GM12878 (cell line): ENCODE measurements around the gene CCR5AS.
"Not testable (repeated sequence)": the region's sequence is repeated elsewhere in the genome, so short reads cannot be mapped to it uniquely, and the experiment has no call there.

ENCODE experiments used
- ATAC-seq: fragments of 200-7000 bp; cut with Tn5 transposase; 3 replicates; pipeline ENCODE4 v1.9.1; 2020; ENCODE audit warnings: mild to moderate bottlenecking, moderate library complexity
- BruUV-seq: library from RNA; stranded (reverse); fragments of 400-500 nt; replicated peaks from 2 replicates; lab custom pipeline; 2021; lab: Mats Ljungman, UMichigan
- CTCF ChIA-PET: fragments of 300-600 bp; sonication (Branson Sonifier 250); formaldehyde crosslinking; extraction: SDS; loops from one replicate; lab custom pipeline; 2021; ENCODE audit warnings: inconsistent platforms; lab: Yijun Ruan, JAX
- POLR2A ChIA-PET: fragments of 350-600 bp; formaldehyde crosslinking; extraction: SDS; loops from one replicate; lab custom pipeline; 2021; ENCODE audit warnings: inconsistent platforms; lab: Charles Lee
- RAD21 ChIA-PET: fragments of 300-600 bp; sonication (Branson Sonifier 250); formaldehyde crosslinking; loops from one replicate; lab custom pipeline; 2023; ENCODE audit warnings: antibody characterized with exemption; ENCODE audit not compliant: unreplicated experiment; lab: Charles Lee
- SMC1A ChIA-PET: fragments of 300-600 bp; sonication (Branson Sonifier 250); formaldehyde crosslinking; loops from one replicate; lab custom pipeline; 2023; ENCODE audit not compliant: unreplicated experiment, uncharacterized antibody; lab: Charles Lee
- DNase-seq: peaks from one replicate; pipeline ENCODE4 v3.0.0-alpha.2; 2011; ENCODE audit warnings: low read depth, low spot score
- FAIRE-seq: peaks from 3 replicates; lab custom pipeline; 2011; peaks lifted over from hg19 to GRCh38; lab: Jason Lieb, UNC
- H2AFZ ChIP-seq: 2 replicates; pipeline ENCODE4 v1.6.0; 2011; ENCODE audit warnings: low read depth, low read length, control low read depth; ENCODE audit not compliant: control insufficient read depth
- H3K27ac ChIP-seq: 2 replicates; pipeline ENCODE4 v1.5.1; 2011; ENCODE audit warnings: control low read depth; ENCODE audit not compliant: control insufficient read depth, insufficient read depth
- H3K27me3 ChIP-seq, 2 experiments: replicated peaks in 1 of 2; 2 replicates each; pipeline versions ENCODE4 v1.6.0 to v1.6.1; 2011; ENCODE audit warnings: low read length in 1 of 2; ENCODE audit not compliant: control insufficient read depth in 2 of 2, insufficient read depth in 2 of 2
- H3K36me3 ChIP-seq, 2 experiments: 2 replicates each; pipeline ENCODE4 v1.5.1; 2011; ENCODE audit warnings: low read length in 1 of 2; ENCODE audit not compliant: control insufficient read depth in 2 of 2, insufficient read depth in 2 of 2
- H3K4me1 ChIP-seq: 2 replicates; pipeline ENCODE4 v1.6.1; 2011; ENCODE audit warnings: mild to moderate bottlenecking, low read length, moderate library complexity, mixed read lengths; ENCODE audit not compliant: control insufficient read depth, insufficient read depth
- H3K4me2 ChIP-seq: 2 replicates; pipeline ENCODE4 v1.6.0; 2011; ENCODE audit warnings: control low read depth; ENCODE audit not compliant: control insufficient read depth, insufficient read depth
- H3K4me3 ChIP-seq: fragments of 200-600 bp; sonication (generic); 2 replicates; pipeline ENCODE4 v1.5.1; 2016
- H3K79me2 ChIP-seq: 2 replicates; pipeline ENCODE4 v1.6.0; 2011; ENCODE audit warnings: low read length; ENCODE audit not compliant: control insufficient read depth, insufficient read depth
- H3K9ac ChIP-seq: 2 replicates; pipeline ENCODE4 v1.8.0; 2011; ENCODE audit warnings: low read length, control low read depth, mixed read lengths; ENCODE audit not compliant: control insufficient read depth, insufficient read depth
- H3K9me3 ChIP-seq: replicated peaks from 3 replicates; pipeline ENCODE4 v1.5.1; 2011; ENCODE audit warnings: mild to moderate bottlenecking, low read length; ENCODE audit not compliant: control insufficient read depth, insufficient read depth
- H4K20me1 ChIP-seq: 2 replicates; pipeline ENCODE4 v1.6.0; 2011; ENCODE audit not compliant: control insufficient read depth, insufficient read depth
- BMI1 ChIP-seq: fragments of 450-650 bp; IDR thresholded peaks from 2 replicates; pipeline ENCODE4 v1.6.1; 2016; ENCODE audit warnings: mild to moderate bottlenecking, moderate library complexity, borderline replicate concordance
- CHD1 ChIP-seq: IDR thresholded peaks from 2 replicates; pipeline ENCODE4 v1.6.1; 2012; ENCODE audit warnings: low read depth, low read length, improper control_type of control experiment
- CHD2 ChIP-seq: IDR thresholded peaks from 2 replicates; pipeline ENCODE4 v1.6.1; 2011; ENCODE audit warnings: low read depth, low read length, improper control_type of control experiment, borderline replicate concordance
- EP300 ChIP-seq, 2 experiments: fragments of 150-350 bp in 1 of 2; IDR thresholded peaks; 2 replicates each; pipeline ENCODE4 v1.6.1; 2011 to 2012; ENCODE audit warnings: low read depth in 2 of 2, low read length in 2 of 2, borderline replicate concordance in 1 of 2, improper control_type of control experiment in 1 of 2, inconsistent platforms in 1 of 2; ENCODE audit not compliant: control insufficient read depth in 1 of 2
- KAT2A ChIP-seq: conservative IDR thresholded peaks from 2 replicates; pipeline ENCODE4 v1.6.1; 2011; ENCODE audit warnings: low read depth, low read length; ENCODE audit not compliant: control insufficient read depth
- MLLT1 ChIP-seq: fragments of 450-650 bp; IDR thresholded peaks from 2 replicates; pipeline ENCODE4 v1.6.1; 2016; ENCODE audit warnings: mild to moderate bottlenecking
- NRF1 ChIP-seq: conservative IDR thresholded peaks from 2 replicates; pipeline ENCODE4 v1.6.1; 2011; ENCODE audit warnings: mild to moderate bottlenecking, low read depth, low read length, improper control_type of control experiment
- PML ChIP-seq: IDR thresholded peaks from 2 replicates; pipeline ENCODE4 v1.6.1; 2012; ENCODE audit warnings: low read length, inconsistent platforms
- SIX5 ChIP-seq: IDR thresholded peaks from 2 replicates; pipeline ENCODE4 v1.6.1; 2011; ENCODE audit warnings: mild to moderate bottlenecking, low read depth, low read length, moderate library complexity; ENCODE audit not compliant: severe bottlenecking
- SP1 ChIP-seq: IDR thresholded peaks from one replicate; pipeline ENCODE4 v1.6.1; 2011; ENCODE audit warnings: low read depth, low read length
- ZBTB11 ChIP-seq: fragments of 450-650 bp; formaldehyde crosslinking; IDR thresholded peaks from 2 replicates; pipeline ENCODE4 v1.5.0; 2022; ENCODE audit warnings: mild to moderate bottlenecking, missing genetic modification characterization
- WGBS: methylation state at CpG from one replicate; pipeline ENCODE4 v1.1.6; 2016; ENCODE audit warnings: low lambda C conversion rate; ENCODE audit not compliant: insufficient replicate concordance, insufficient coverage; ENCODE audit errors: missing lambda C conversion rate; 5-methylcytosine and 5-hydroxymethylcytosine counted together
- in situ Hi-C: fragments of 300-500 bp; cut with MboI; formaldehyde crosslinking; loops from 9 replicates; pipeline ENCODE4 v1.14.3; 2018; ENCODE audit warnings: mixed read lengths
- intact Hi-C: fragments of 100-400 bp; cut with micrococcal nuclease; formaldehyde crosslinking; loops from one replicate; pipeline ENCODE4 v1.14.2; 2022; ENCODE audit not compliant: unreplicated experiment
- TF ChIP-seq, protein P1 (sequence below): IDR thresholded peaks from 2 replicates; pipeline ENCODE4 v1.6.1; 2011; ENCODE audit warnings: borderline replicate concordance, low read depth, mild to moderate bottlenecking, moderate library complexity, low read length; ENCODE audit not compliant: insufficient read depth, poor library complexity, severe bottlenecking

CCR5AS gene

GRCh38 chr3:46427916-46428833 lies 21.3 kb upstream of the CCR5AS start (continued):
- TF ChIP-seq, protein P1, sequence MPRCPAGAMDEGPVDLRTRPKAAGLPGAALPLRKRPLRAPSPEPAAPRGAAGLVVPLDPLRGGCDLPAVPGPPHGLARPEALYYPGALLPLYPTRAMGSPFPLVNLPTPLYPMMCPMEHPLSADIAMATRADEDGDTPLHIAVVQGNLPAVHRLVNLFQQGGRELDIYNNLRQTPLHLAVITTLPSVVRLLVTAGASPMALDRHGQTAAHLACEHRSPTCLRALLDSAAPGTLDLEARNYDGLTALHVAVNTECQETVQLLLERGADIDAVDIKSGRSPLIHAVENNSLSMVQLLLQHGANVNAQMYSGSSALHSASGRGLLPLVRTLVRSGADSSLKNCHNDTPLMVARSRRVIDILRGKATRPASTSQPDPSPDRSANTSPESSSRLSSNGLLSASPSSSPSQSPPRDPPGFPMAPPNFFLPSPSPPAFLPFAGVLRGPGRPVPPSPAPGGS: no peak
- no peak for TF ChIP-seq BMI1
- no peak for TF ChIP-seq SIX5
- TF ChIP-seq MLLT1: no peak
- TF ChIP-seq CHD2: no peak
- no peak for TF ChIP-seq PML
- TF ChIP-seq ZBTB11 (CRISPR knock-in tag): no peak
- TF ChIP-seq SP1: no peak
- no peak for TF ChIP-seq NRF1
- no peak for TF ChIP-seq EP300 (IDR thresholded peaks at IDR 0.05; ENCODE audit: borderline replicate concordance in 1 of 2, control insufficient read depth in 1 of 2, low read depth in 2 of 2, low read length in 2 of 2)
- no peak for TF ChIP-seq CHD1
- no peak for TF ChIP-seq KAT2A

DNA sequence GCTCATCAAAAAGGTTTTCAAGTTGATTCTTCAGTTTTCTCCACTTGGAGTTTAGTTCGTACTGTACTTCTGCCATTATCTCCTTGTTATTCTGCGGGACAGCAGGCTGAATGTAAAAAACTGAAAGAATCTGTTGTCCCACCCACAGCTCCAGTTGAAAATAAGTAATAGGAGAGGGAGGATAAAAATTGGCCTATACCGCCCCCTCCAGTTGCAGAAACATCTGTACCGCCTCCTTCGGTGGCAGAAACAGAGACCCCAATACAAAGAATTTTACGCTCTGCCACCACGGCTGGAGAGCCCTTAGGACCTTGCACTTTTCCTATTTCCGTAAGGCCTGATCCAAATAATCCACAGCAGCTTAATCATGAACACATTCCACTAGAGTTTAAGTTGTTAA lies 20.5 kb upstream of the CCR5AS start:
- H3K4me3 ChIP-seq, H3K9ac ChIP-seq, H3K27ac ChIP-seq, H3K9me3 ChIP-seq, SMC1A ChIA-PET, H3K4me1 ChIP-seq, BruUV-seq, intact Hi-C loops, H3K4me2 ChIP-seq, H4K20me1 ChIP-seq, POLR2A ChIA-PET, H3K36me3 ChIP-seq, FAIRE-seq, DNase-seq, in situ Hi-C loops, H3K79me2 ChIP-seq, ATAC-seq, H2AFZ ChIP-seq, H3K27me3 ChIP-seq: not testable (repeated sequence)
- ChIA-PET RAD21 (interaction anchor here (1.2 to 1.3 kb wide), 2 partner anchors 49 to 58 kb away, joined by 3 to 8 read pairs; no protein-coding TSS in a partner anchor), CTCF (interaction anchor here (0.6 to 1.2 kb wide), 2 partner anchors 20 to 350 kb away, joined by 3 to 4 read pairs; partner anchors contain the start of genes CCR5AS and CCRL2)
- 56% methylated on average over 8 of the region's 8 CpGs for WGBS
